ENCODE measurements around the gene ELMO2. TPM values are rescaled to one million over a fixed set of nuclear protein-coding genes. Genes with fewer than 3 reads are reported as not detected.

The ELMO2 gene
- total RNA-seq, 1 donor from 2014 or later = 79.6 TPM

DNA sequence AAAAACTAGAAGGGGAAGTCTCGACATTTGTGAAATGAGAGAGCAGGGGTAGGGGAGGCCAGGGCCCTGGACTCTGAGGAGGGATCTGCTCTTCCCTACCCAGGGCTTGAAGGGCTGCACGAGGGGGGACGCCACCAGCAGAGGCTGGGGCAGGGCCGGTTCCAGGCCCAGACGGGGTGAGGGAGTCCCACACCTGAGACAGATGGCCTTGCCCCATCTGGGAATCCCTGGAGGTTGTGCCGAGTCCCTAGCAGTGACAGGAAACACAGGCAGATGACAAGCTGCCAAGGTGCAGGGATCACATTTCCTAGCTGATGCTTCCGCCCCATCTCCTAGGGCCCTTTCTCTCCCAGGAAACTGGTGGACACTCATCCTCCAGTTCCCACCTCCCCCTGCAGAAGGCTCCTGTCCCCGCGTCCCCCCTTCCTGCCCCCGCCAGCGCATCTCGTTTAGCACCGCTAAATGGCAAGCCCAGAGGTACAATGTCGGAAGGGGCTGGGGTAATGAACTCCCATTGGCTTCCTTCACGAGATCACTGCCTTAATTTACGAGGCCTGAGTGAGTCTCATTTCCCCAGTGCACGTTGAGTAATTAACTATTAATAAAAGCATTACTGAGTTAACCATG lies 63.0 kb downstream of the ELMO2 start:
- Mint-ChIP-seq H3K4me3 (ENCODE audit: low read depth) (no peak overlapping the region), H3K27ac (no peak overlapping the region), H3K36me3 (ENCODE audit: insufficient read depth) (peaks cover 3% of the 10 kb centered on the region), H3K9me3 (ENCODE audit: low read depth) (no peaks in the 10 kb centered on the region), H3K4me1 (ENCODE audit: low read depth) (peaks cover 1% of the 10 kb centered on the region), H3K27me3 (peaks cover 47% of the 10 kb centered on the region)
- TF ChIP-seq, protein P1, sequence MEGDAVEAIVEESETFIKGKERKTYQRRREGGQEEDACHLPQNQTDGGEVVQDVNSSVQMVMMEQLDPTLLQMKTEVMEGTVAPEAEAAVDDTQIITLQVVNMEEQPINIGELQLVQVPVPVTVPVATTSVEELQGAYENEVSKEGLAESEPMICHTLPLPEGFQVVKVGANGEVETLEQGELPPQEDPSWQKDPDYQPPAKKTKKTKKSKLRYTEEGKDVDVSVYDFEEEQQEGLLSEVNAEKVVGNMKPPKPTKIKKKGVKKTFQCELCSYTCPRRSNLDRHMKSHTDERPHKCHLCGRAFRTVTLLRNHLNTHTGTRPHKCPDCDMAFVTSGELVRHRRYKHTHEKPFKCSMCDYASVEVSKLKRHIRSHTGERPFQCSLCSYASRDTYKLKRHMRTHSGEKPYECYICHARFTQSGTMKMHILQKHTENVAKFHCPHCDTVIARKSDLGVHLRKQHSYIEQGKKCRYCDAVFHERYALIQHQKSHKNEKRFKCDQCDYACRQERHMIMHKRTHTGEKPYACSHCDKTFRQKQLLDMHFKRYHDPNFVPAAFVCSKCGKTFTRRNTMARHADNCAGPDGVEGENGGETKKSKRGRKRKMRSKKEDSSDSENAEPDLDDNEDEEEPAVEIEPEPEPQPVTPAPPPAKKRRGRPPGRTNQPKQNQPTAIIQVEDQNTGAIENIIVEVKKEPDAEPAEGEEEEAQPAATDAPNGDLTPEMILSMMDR (IDR thresholded peaks at IDR 0.05; ENCODE audit: unreplicated experiment) = no peak
- no peak for DNase-seq (ENCODE audit: low spot score, unreplicated experiment)

- TF ChIP-seq, protein P1 (IDR thresholded peaks at IDR 0.05; ENCODE audit: unreplicated experiment) = no peak
- DNase-seq (ENCODE audit: low spot score, unreplicated experiment) = no peak
- H3K4me3 Mint-ChIP-seq (ENCODE audit: low read depth) = no peak overlapping the region
- H3K9me3 Mint-ChIP-seq (ENCODE audit: low read depth) = no peaks in the 10 kb centered on the region
- H3K4me1 Mint-ChIP-seq (ENCODE audit: low read depth) = no peaks in the 10 kb centered on the region
- peaks cover 47% of the 10 kb centered on the region for H3K27me3 Mint-ChIP-seq
- H3K27ac Mint-ChIP-seq = no peak overlapping the region
- peaks cover 3% of the 10 kb centered on the region for H3K36me3 Mint-ChIP-seq (ENCODE audit: insufficient read depth)
These were observed 63.7 kb downstream of the ELMO2 start for GRCh38 chr20:46342451-46343347.

- Mint-ChIP-seq H3K27ac (no peak overlapping the region), H3K4me1 (ENCODE audit: low read depth) (no peaks in the 10 kb centered on the region), H3K9me3 (ENCODE audit: low read depth) (no peaks in the 10 kb centered on the region), H3K4me3 (ENCODE audit: low read depth) (no peak overlapping the region), H3K27me3 (peaks cover 47% of the 10 kb centered on the region), H3K36me3 (ENCODE audit: insufficient read depth) (peaks cover 3% of the 10 kb centered on the region)
- TF ChIP-seq, protein P1 (IDR thresholded peaks at IDR 0.05; ENCODE audit: unreplicated experiment) = no peak
- DNase-seq (ENCODE audit: low spot score, unreplicated experiment) = no peak
These were observed 64.4 kb downstream of the ELMO2 start for GRCh38 chr20:46342010-46342378.

GRCh38 chr20:46341074-46342009 lies 65.1 kb downstream of the ELMO2 start:
- DNase-seq (ENCODE audit: low spot score, unreplicated experiment) = no peak
- H3K27me3 Mint-ChIP-seq = peaks cover 47% of the 10 kb centered on the region
- H3K9me3 Mint-ChIP-seq (ENCODE audit: low read depth) = no peaks in the 10 kb centered on the region
- TF ChIP-seq, protein P1 (IDR thresholded peaks at IDR 0.05; ENCODE audit: unreplicated experiment) = no peak
- H3K4me1 Mint-ChIP-seq (ENCODE audit: low read depth) = no peaks in the 10 kb centered on the region
- H3K4me3 Mint-ChIP-seq (ENCODE audit: low read depth) = no peak overlapping the region
- H3K36me3 Mint-ChIP-seq (ENCODE audit: insufficient read depth) = peaks cover 3% of the 10 kb centered on the region
- no peak overlapping the region for H3K27ac Mint-ChIP-seq

GRCh38 chr20:46339037-46339436 lies 67.4 kb downstream of the ELMO2 start:
- Mint-ChIP-seq H3K9me3 (ENCODE audit: low read depth) (no peaks in the 10 kb centered on the region), H3K4me1 (ENCODE audit: low read depth) (no peaks in the 10 kb centered on the region), H3K4me3 (ENCODE audit: low read depth) (no peak overlapping the region), H3K36me3 (ENCODE audit: insufficient read depth) (no peaks in the 10 kb centered on the region), H3K27ac (no peak overlapping the region), H3K27me3 (peaks cover 44% of the 10 kb centered on the region)
- no peak for DNase-seq (ENCODE audit: low spot score, unreplicated experiment)
- TF ChIP-seq, protein P1 (IDR thresholded peaks at IDR 0.05; ENCODE audit: unreplicated experiment) = no peak

Measured in progenitor cell of endocrine pancreas (in vitro differentiated cells).